ENCODE results near the gene NPAS3. TPM values are rescaled to one million over a fixed set of nuclear protein-coding genes. Genes with fewer than 3 reads are reported as not detected.

The NPAS3 gene
- total and polyA plus RNA-seq, 2 of the 8 experiments (the other 6 are each of a cell fraction or from before 2014, with no cell fraction given), result 0.11 to 0.60 TPM

- Histone ChIP-seq H3K14ac (ENCODE audit: insufficient read length) (no peak overlapping the region), H4K91ac (replicated peaks; ENCODE audit: insufficient read length, low read length) (no peak overlapping the region), H2AFZ (ENCODE audit: low read length) (no peak overlapping the region), H3K23me2 (ENCODE audit: low read depth, low read length) (no peaks in the 10 kb centered on the region), H2AK5ac (ENCODE audit: low read depth, low read length) (no peak overlapping the region), H2BK120ac (replicated peaks; ENCODE audit: low read depth, low read length) (no peak overlapping the region), H4K20me1 (replicated peaks in 1 of 2; ENCODE audit: control insufficient read depth in 1 of 2, insufficient read depth in 2 of 2, low read length in 2 of 2) (no peaks in the 10 kb centered on the region), H3K4me1 (replicated peaks in 1 of 4; ENCODE audit: control insufficient read depth in 3 of 4, insufficient read depth in 4 of 4, low read length in 3 of 4) (peaks cover 0 to 12% (median 6%) of the 10 kb centered on the region in 4 experiments; a peak in 2 of 7 replicates), H2BK20ac (ENCODE audit: low read length) (no peak overlapping the region; the same call in 1 of the 2 replicates), H4K8ac (ENCODE audit: extremely low read depth, insufficient read depth, low read length) (no peak overlapping the region), H3K79me2 (ENCODE audit: control insufficient read depth in 1 of 2, insufficient read depth in 2 of 2, low read length in 2 of 2) (no peaks in the 10 kb centered on the region), H3K56ac (replicated peaks; ENCODE audit: insufficient read length, low read depth, low read length) (no peak overlapping the region), H3K9ac (replicated peaks in 1 of 4; ENCODE audit: extremely low read depth in 1 of 4, low read depth in 3 of 4, low read length in 3 of 4) (no peak overlapping the region), H3K4me3 (ENCODE audit: extremely low read depth in 1 of 4, insufficient read depth in 2 of 4, low read depth in 3 of 4, low read length in 4 of 4) (no peak overlapping the region), H3K36me3 (ENCODE audit: control insufficient read depth in 2 of 4, insufficient read depth in 4 of 4, low read length in 3 of 4) (no peaks in the 10 kb centered on the region), H3K23ac (ENCODE audit: insufficient read length) (no peak overlapping the region), H3K18ac (ENCODE audit: extremely low read depth, low read length) (no peak overlapping the region), H3K4ac (replicated peaks; ENCODE audit: insufficient read length, low read depth, low read length) (no peak overlapping the region), H3K27ac (ENCODE audit: low read depth, low read length) (no peak overlapping the region), H2BK15ac (ENCODE audit: low read length) (no peak overlapping the region), H2BK5ac (ENCODE audit: low read depth, low read length) (no peak overlapping the region), H3K27me3 (replicated peaks in 1 of 4; ENCODE audit: control insufficient read depth in 3 of 4, extremely low read depth in 1 of 4, insufficient read depth in 3 of 4, low read length in 3 of 4) (no peaks in the 10 kb centered on the region), H3K4me2 (ENCODE audit: insufficient read depth in 1 of 2, low read depth in 2 of 2, low read length in 2 of 2) (no peak overlapping the region), H2BK12ac (ENCODE audit: low read depth, low read length) (no peak overlapping the region), H3K9me3 (ENCODE audit: insufficient read depth in 2 of 2, low read depth in 1 of 2, low read length in 1 of 2) (no peaks in the 10 kb centered on the region), H3K79me1 (ENCODE audit: low read depth, low read length) (no peaks in the 10 kb centered on the region), H4K5ac (ENCODE audit: insufficient read length, low read depth, low read length) (no peak overlapping the region)
- 93% methylated on average over 7 of the region's 7 CpGs; no CpG with 5 or more reads in 1 of the 2 experiments for WGBS, 2 experiments (ENCODE audit: extremely low coverage in 1 of 2, insufficient coverage in 1 of 2, insufficient read length in 1 of 2, insufficient replicate concordance in 2 of 2, low coverage in 1 of 2, low lambda C conversion rate in 2 of 2, missing lambda C conversion rate in 1 of 2)
- CTCF ChIA-PET (ENCODE audit: partially characterized antibody), result interaction anchor here (1.8 kb wide), 1 partner anchor 16 kb away, joined by 7 read pairs; no protein-coding TSS in a partner anchor
- FAIRE-seq (no peak), DNase-seq (ENCODE audit: low read depth in 1 of 2, low spot score in 2 of 2) (no peak)
- POLR2A ChIA-PET (ENCODE audit: partially characterized antibody), result no interaction called here
- no peak for TF ChIP-seq SP2 (IDR thresholded peaks at IDR 0.05; ENCODE audit: low read length)
- TF ChIP-seq NRF1 (IDR thresholded peaks at IDR 0.05; ENCODE audit: low read depth, low read length), result no peak
- TF ChIP-seq SAP30 (IDR thresholded peaks at IDR 0.05; ENCODE audit: insufficient read depth, insufficient replicate concordance, low read length), result no peak
- no peak for TF ChIP-seq TAF7 (optimal IDR thresholded peaks at IDR 0.05; ENCODE audit: borderline replicate concordance, low read depth, low read length)
- TF ChIP-seq CEBPB (IDR thresholded peaks at IDR 0.05; ENCODE audit: low read depth, low read length), result no peak
- no peak for TF ChIP-seq SIRT6 (IDR thresholded peaks at IDR 0.05; ENCODE audit: low read length)
- TF ChIP-seq, protein P1, sequence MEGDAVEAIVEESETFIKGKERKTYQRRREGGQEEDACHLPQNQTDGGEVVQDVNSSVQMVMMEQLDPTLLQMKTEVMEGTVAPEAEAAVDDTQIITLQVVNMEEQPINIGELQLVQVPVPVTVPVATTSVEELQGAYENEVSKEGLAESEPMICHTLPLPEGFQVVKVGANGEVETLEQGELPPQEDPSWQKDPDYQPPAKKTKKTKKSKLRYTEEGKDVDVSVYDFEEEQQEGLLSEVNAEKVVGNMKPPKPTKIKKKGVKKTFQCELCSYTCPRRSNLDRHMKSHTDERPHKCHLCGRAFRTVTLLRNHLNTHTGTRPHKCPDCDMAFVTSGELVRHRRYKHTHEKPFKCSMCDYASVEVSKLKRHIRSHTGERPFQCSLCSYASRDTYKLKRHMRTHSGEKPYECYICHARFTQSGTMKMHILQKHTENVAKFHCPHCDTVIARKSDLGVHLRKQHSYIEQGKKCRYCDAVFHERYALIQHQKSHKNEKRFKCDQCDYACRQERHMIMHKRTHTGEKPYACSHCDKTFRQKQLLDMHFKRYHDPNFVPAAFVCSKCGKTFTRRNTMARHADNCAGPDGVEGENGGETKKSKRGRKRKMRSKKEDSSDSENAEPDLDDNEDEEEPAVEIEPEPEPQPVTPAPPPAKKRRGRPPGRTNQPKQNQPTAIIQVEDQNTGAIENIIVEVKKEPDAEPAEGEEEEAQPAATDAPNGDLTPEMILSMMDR (IDR thresholded peaks at IDR 0.05; ENCODE audit: control extremely low read depth in 1 of 3, insufficient read depth in 1 of 3, low read depth in 1 of 3, low read length in 3 of 3), result no peak
- no peak for TF ChIP-seq KDM5A (IDR thresholded peaks at IDR 0.05; ENCODE audit: low read length)
- no peak for TF ChIP-seq CHD1 (IDR thresholded peaks at IDR 0.05; ENCODE audit: low read depth, low read length)
- TF ChIP-seq JUND (IDR thresholded peaks at IDR 0.05; ENCODE audit: low read length), result no peak
Measured at GRCh38 chr14:33767586-33768457, 829.1 kb downstream of the NPAS3 start.

All from H1 (cell line).